HepG2 (cell line): ENCODE data around the gene MAPK11. TPM values are rescaled to one million over a fixed set of nuclear protein-coding genes. Genes with fewer than 3 reads are reported as not detected.

Source experiments
- ATAC-seq: fragments of 200-7000 bp; cut with Tn5 transposase; 3 replicates; pipeline ENCODE4 v1.9.1; 2020; ENCODE audit warnings: mild to moderate bottlenecking, moderate library complexity
- BruUV-seq: library from RNA; stranded (reverse); fragments of 400-500 nt; replicated peaks from 2 replicates; lab custom pipeline; 2021; lab: Mats Ljungman, UMichigan
- CTCF ChIA-PET: fragments of 300-600 bp; formaldehyde crosslinking; extraction: SDS; loops from one replicate; lab custom pipeline; 2021; ENCODE audit warnings: low total read pairs, inconsistent platforms, low intra/inter-chr PET ratio; lab: Yijun Ruan, JAX
- POLR2A ChIA-PET: fragments of 350-600 bp; sonication (Branson Sonifier 250); formaldehyde crosslinking; loops from one replicate; lab custom pipeline; 2020; ENCODE audit warnings: antibody characterized with exemption, inconsistent platforms; lab: Yijun Ruan, JAX
- DNase-seq: peaks from one replicate; pipeline ENCODE4 v3.0.0-alpha.2; 2015; ENCODE audit warnings: low spot score
- FAIRE-seq: peaks from 3 replicates; lab custom pipeline; 2011; peaks lifted over from hg19 to GRCh38; lab: Jason Lieb, UNC
- H2AFZ ChIP-seq: one replicate; pipeline ENCODE4 v1.6.1; 2011; ENCODE audit warnings: low read length, inconsistent platforms
- H3K27ac ChIP-seq: fragments of 300-600 bp; 3 replicates; pipeline ENCODE4 v1.8.0; 2011; ENCODE audit warnings: mixed run types, mild to moderate bottlenecking, mixed read lengths, low read length, inconsistent platforms; ENCODE audit not compliant: insufficient read depth; ENCODE audit errors: extremely low read length
- H3K27me3 ChIP-seq, 2 experiments: fragments of 200-600 bp in 1 of 2; 2 replicates in 1 of 2; 3 replicates in 1 of 2; pipeline versions ENCODE4 v1.6.0 to v1.8.0; 2011; ENCODE audit warnings: low read length in 2 of 2, mild to moderate bottlenecking in 2 of 2, moderate library complexity in 2 of 2, inconsistent platforms in 1 of 2; ENCODE audit not compliant: insufficient read depth in 2 of 2, control insufficient read depth in 1 of 2
- H3K36me3 ChIP-seq, 2 experiments: fragments of 200-600 bp in 1 of 2; replicated peaks in 1 of 2; 2 replicates in 1 of 2; 3 replicates in 1 of 2; pipeline versions ENCODE4 v1.5.1 to v1.8.0; 2011; ENCODE audit warnings: low read length in 2 of 2, inconsistent platforms in 1 of 2; ENCODE audit not compliant: insufficient read depth in 2 of 2, control insufficient read depth in 1 of 2
- H3K4me1 ChIP-seq: 2 replicates; pipeline ENCODE4 v1.5.1; 2012; ENCODE audit warnings: low read length, inconsistent platforms; ENCODE audit not compliant: insufficient read depth
- H3K4me2 ChIP-seq: 2 replicates; pipeline ENCODE4 v1.6.0; 2011; ENCODE audit warnings: low read depth, low read length, inconsistent platforms
- H3K4me3 ChIP-seq, 3 experiments: fragments of 200-600 bp in 1 of 3; sonication (generic), shearing (Covaris generic) in 1 of 3; replicated peaks in 1 of 3; 2 replicates each; pipeline ENCODE4 v1.5.1; 2011 to 2016; ENCODE audit warnings: low read length in 3 of 3, inconsistent platforms in 2 of 3, low read depth in 2 of 3, mild to moderate bottlenecking in 2 of 3, control low read depth in 1 of 3, mixed read lengths in 1 of 3; ENCODE audit not compliant: insufficient read depth in 1 of 3
- H3K79me2 ChIP-seq: one replicate; pipeline ENCODE4 v1.6.1; 2011; ENCODE audit warnings: low read length, inconsistent platforms; ENCODE audit not compliant: insufficient read depth
- H3K9ac ChIP-seq: 2 replicates; pipeline ENCODE4 v1.6.0; 2011; ENCODE audit warnings: mild to moderate bottlenecking, low read depth, low read length, inconsistent platforms; ENCODE audit not compliant: insufficient read depth
- H3K9me3 ChIP-seq: 2 replicates; pipeline ENCODE4 v1.5.1; 2012; ENCODE audit warnings: mild to moderate bottlenecking, low read length
- H4K20me1 ChIP-seq: 2 replicates; pipeline ENCODE4 v1.6.0; 2011; ENCODE audit warnings: inconsistent platforms, mild to moderate bottlenecking, low read length, moderate library complexity; ENCODE audit not compliant: insufficient read depth
- AGO2 ChIP-seq: fragments of 200-400 bp; formaldehyde crosslinking; optimal IDR thresholded peaks from 2 replicates; pipeline ENCODE3; 2017; ENCODE audit warnings: mild to moderate bottlenecking, low read depth, low read length, moderate library complexity
- KLF13 ChIP-seq: sonication (generic); formaldehyde crosslinking; IDR thresholded peaks from 2 replicates; pipeline ENCODE4 v1.4.0; 2020; ENCODE audit warnings: mild to moderate bottlenecking, missing genetic modification reagents
- RBFOX2 ChIP-seq: fragments of 200-400 bp; formaldehyde crosslinking; IDR thresholded peaks from 2 replicates; pipeline ENCODE4 v1.6.1; 2017; ENCODE audit warnings: low read depth, mild to moderate bottlenecking, low read length
- RBM22 ChIP-seq: fragments of 200-400 bp; formaldehyde crosslinking; optimal IDR thresholded peaks from 2 replicates; pipeline ENCODE3; 2017; ENCODE audit warnings: mild to moderate bottlenecking, low read length, moderate library complexity
- ZNF12 ChIP-seq: sonication (generic); formaldehyde crosslinking; IDR thresholded peaks from 2 replicates; pipeline ENCODE4 v1.5.0; 2020; ENCODE audit warnings: missing genetic modification reagents
- ZNF382 ChIP-seq: sonication (generic); formaldehyde crosslinking; IDR thresholded peaks from 2 replicates; pipeline ENCODE4 v1.5.0; 2020; ENCODE audit warnings: missing genetic modification reagents, mild to moderate bottlenecking, borderline replicate concordance
- WGBS: methylation state at CpG from one replicate; pipeline ENCODE4 v1.1.6; 2017; ENCODE audit warnings: low lambda C conversion rate; 5-methylcytosine and 5-hydroxymethylcytosine counted together
- in situ Hi-C: cut with HindIII; loops from 2 replicates; pipeline ENCODE4 v1.10.0; 2017; ENCODE audit warnings: low pct_unique_long_range_greater_than_20kb; ENCODE audit not compliant: extremely low pct_ligation_motif_present
- intact Hi-C: fragments of 100-400 bp; cut with micrococcal nuclease; formaldehyde crosslinking; loops from one replicate; pipeline ENCODE4 v1.10.0; 2022; ENCODE audit not compliant: unreplicated experiment
- polyA plus RNA-seq, 8 experiments: library from polyadenylated mRNA; depleted of rRNA in 3 of 8; stranded (reverse) in 7 of 8; unstranded in 1 of 8; fragments of >200 nt; fragmentation: Illumina TruSeq in 4 of 8; extraction: Trizol in 4 of 8; gene quantifications; 2 replicates each; pipeline versions ENCODE4 v1.2.1 to v1.2.3, GENCODE V29; 2011 to 2016; ENCODE audit warnings: low read depth in 4 of 8, missing spikeins in 1 of 8, mixed read lengths in 1 of 8; ENCODE audit not compliant: insufficient read depth in 1 of 8
- total RNA-seq, 5 experiments: library from RNA; depleted of rRNA; stranded (reverse); fragments of >200 nt; fragmentation: Illumina TruSeq; extraction: Trizol; gene quantifications; 2 replicates each; pipeline ENCODE4 v1.2.3, GENCODE V29; 2016; ENCODE audit warnings: low read depth in 1 of 5

Gene MAPK11
- total and polyA plus RNA-seq, 2 of the 13 experiments (the other 11 are each of a cell fraction or from before 2014, with no cell fraction given): 0.15 to 0.17 TPM

DNA sequence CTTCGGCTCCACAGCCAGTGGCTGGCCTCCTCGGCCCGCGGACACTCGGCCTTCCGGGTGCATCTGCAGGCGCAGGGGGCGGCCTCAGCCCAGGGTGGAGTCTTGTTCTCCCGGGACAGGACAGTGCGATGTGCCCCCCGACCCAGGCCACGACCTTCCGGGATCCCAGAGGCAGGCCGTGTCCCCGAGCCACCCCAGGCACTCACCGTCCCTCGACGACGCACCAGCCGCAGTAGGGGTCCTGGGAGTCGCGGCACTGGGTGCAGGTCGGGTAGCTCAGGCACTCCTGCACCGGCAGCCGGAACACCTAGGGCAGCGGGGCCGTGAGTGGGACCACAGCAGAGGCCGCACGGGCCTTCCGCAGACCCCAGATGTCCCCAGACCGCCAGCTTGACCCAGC, 17.6 kb upstream of the MAPK11 start:
- Histone ChIP-seq H2AFZ (no peak overlapping the region), H3K27ac (no peak overlapping the region), H3K36me3 (peaks cover 23 to 37% of the 10 kb centered on the region in 2 experiments; a peak in 4 of 5 replicates), H3K79me2 (peaks cover 26% of the 10 kb centered on the region), H3K4me3 (no peak overlapping the region), H3K4me2 (no peak overlapping the region), H3K9ac (no peak overlapping the region), H3K9me3 (no peaks in the 10 kb centered on the region), H4K20me1 (peaks cover 4% of the 10 kb centered on the region; the same call in 1 of the 2 replicates), H3K4me1 (peaks cover 9% of the 10 kb centered on the region), H3K27me3 (no peaks in the 10 kb centered on the region)
- FAIRE-seq (no peak), ATAC-seq (no peak), DNase-seq (no peak)
- in situ Hi-C loops: no loop called here
- ChIA-PET CTCF (no interaction called here), POLR2A (no interaction called here)
- intact Hi-C loops: no loop called here
- WGBS: 98% methylated on average over 10 of the region's 31 CpGs
- BruUV-seq: no TSS peak
- TF ChIP-seq KLF13 (no peak), RBFOX2 (peak; percentile 42; the same call in 1 of the 2 replicates), RBM22 (peak; percentile 42), ZNF382 (CRISPR knock-in tag) (no peak)

DNA sequence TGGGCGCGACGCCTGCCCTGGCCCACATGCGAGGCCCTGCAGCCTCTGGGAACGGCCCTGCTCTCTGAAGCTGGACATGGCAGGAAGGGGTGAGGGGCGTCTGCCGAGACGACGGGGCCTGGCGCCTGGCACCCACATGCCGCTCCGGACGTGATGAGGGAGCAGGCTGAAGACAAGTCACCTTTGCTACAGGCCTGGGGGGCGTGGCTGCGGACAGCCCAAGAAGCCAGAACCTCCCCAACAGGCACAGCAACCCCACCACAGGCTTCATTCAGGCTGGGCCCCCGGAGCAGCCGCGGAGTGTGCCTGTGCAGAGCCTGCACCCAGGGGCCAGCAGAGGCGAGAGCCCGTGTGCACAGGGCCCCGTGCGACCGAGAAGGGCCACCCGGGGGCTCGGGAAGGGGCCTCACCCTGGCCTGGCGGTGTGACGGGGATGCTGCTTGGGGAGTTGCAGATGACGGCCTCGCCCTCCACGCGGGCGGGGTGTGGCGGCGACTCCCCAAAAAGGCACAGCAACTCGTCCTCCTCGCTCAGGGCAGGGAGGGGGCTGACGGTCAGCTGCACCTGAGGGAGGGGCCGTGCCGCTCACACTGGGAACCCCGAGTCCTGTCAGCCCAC, 16.6 kb upstream of the MAPK11 start:
- Histone ChIP-seq H2AFZ (no peak overlapping the region), H3K4me2 (no peak overlapping the region), H3K79me2 (peaks cover 19% of the 10 kb centered on the region), H3K9ac (no peak overlapping the region), H3K27me3 (no peaks in the 10 kb centered on the region), H3K36me3 (peaks cover 29 to 44% of the 10 kb centered on the region in 2 experiments; a peak in 4 of 5 replicates), H4K20me1 (peaks cover 4% of the 10 kb centered on the region; the same call in 1 of the 2 replicates), H3K27ac (no peak overlapping the region), H3K4me1 (0 out of 2 replicates have a peak, but pooled peaks cover under 1% of the 10 kb centered on the region), H3K9me3 (no peaks in the 10 kb centered on the region), H3K4me3 (no peak overlapping the region)
- intact Hi-C loops: no loop called here
- ATAC-seq (no peak), DNase-seq (no peak), FAIRE-seq (no peak)
- WGBS: 100% methylated on average over 8 of the region's 40 CpGs
- no peak for TF ChIP-seq ZNF12 (CRISPR knock-in tag)
- peak; percentile 62 for TF ChIP-seq AGO2
- POLR2A ChIA-PET: no interaction called here
- BruUV-seq: no TSS peak
- in situ Hi-C loops: no loop called here
- CTCF ChIA-PET: no interaction called here
